CD14-positive monocyte (primary cell): Measurements from ENCODE around the gene UNC13C. TPM values are rescaled to one million over a fixed set of nuclear protein-coding genes. Genes with fewer than 3 reads are reported as not detected.

Source experiments
- DNase-seq, 3 donors: peaks; one replicate each; pipeline ENCODE4 v3.0.0-alpha.2; 2011 to 2022
- H2AFZ ChIP-seq: 2 replicates; pipeline ENCODE4 v1.6.0; 2012; ENCODE audit warnings: mild to moderate bottlenecking, low read depth, low read length, inconsistent platforms; ENCODE audit not compliant: insufficient read depth, poor library complexity, severe bottlenecking
- H3K27ac ChIP-seq, 2 donors: 1 replicate in 1 of 2; 2 replicates in 1 of 2; pipeline ENCODE4 v1.5.1; 2012 to 2013; ENCODE audit warnings: low read length in 2 of 2, control low read depth in 1 of 2, inconsistent platforms in 1 of 2, low read depth in 1 of 2, mild to moderate bottlenecking in 1 of 2
- H3K27me3 ChIP-seq, 2 donors: one replicate each; pipeline versions ENCODE4 v1.6.0 to v1.6.1; 2011 to 2013; ENCODE audit warnings: low read length in 2 of 2; ENCODE audit not compliant: control insufficient read depth in 2 of 2, insufficient read depth in 2 of 2
- H3K36me3 ChIP-seq, 2 donors: replicated peaks in 1 of 2; 1 replicate in 1 of 2; 2 replicates in 1 of 2; pipeline versions ENCODE4 v1.5.1 to v1.6.1; 2012 to 2013; ENCODE audit warnings: low read length in 2 of 2, control low read depth in 1 of 2, inconsistent platforms in 1 of 2, mild to moderate bottlenecking in 1 of 2; ENCODE audit not compliant: insufficient read depth in 2 of 2, control insufficient read depth in 1 of 2
- H3K4me1 ChIP-seq, 2 donors: 1 replicate in 1 of 2; 2 replicates in 1 of 2; pipeline versions ENCODE4 v1.5.1 to v1.6.1; 2012 to 2013; ENCODE audit warnings: low read length in 2 of 2, control low read depth in 1 of 2, inconsistent platforms in 1 of 2, mild to moderate bottlenecking in 1 of 2, moderate library complexity in 1 of 2; ENCODE audit not compliant: insufficient read depth in 2 of 2, control insufficient read depth in 1 of 2
- H3K4me2 ChIP-seq: replicated peaks from 2 replicates; pipeline ENCODE3; 2012; ENCODE audit warnings: low read length, moderate library complexity, mild to moderate bottlenecking; ENCODE audit not compliant: poor library complexity, severe bottlenecking; ENCODE audit errors: extremely low read depth
- H3K4me3 ChIP-seq, 3 experiments: fragments of 200-600 bp in 1 of 3; sonication (generic) in 1 of 3; replicated peaks in 1 of 3; 1 replicate in 2 of 3; 2 replicates in 1 of 3; pipeline ENCODE4 v1.5.1; 2011 to 2013; ENCODE audit warnings: low read length in 3 of 3, mild to moderate bottlenecking in 3 of 3, control low read depth in 2 of 3, low read depth in 2 of 3, inconsistent platforms in 1 of 3, moderate library complexity in 1 of 3
- H3K79me2 ChIP-seq: 2 replicates; pipeline ENCODE4 v1.6.0; 2012; ENCODE audit warnings: mild to moderate bottlenecking, control low read depth, inconsistent platforms, low read length, moderate library complexity; ENCODE audit not compliant: insufficient read depth
- H3K9ac ChIP-seq: 2 replicates; pipeline ENCODE4 v1.6.0; 2017; ENCODE audit warnings: low read length, mild to moderate bottlenecking; ENCODE audit not compliant: insufficient read depth, poor library complexity, severe bottlenecking
- H3K9me3 ChIP-seq, 2 donors: replicated peaks in 1 of 2; 1 replicate in 1 of 2; 2 replicates in 1 of 2; pipeline versions ENCODE4 v1.5.1 to v1.6.1; 2012 to 2013; ENCODE audit warnings: low read length in 2 of 2, control low read depth in 1 of 2; ENCODE audit not compliant: control insufficient read depth in 1 of 2, insufficient read depth in 1 of 2
- H4K20me1 ChIP-seq: 2 replicates; pipeline ENCODE4 v1.6.0; 2012; ENCODE audit warnings: mild to moderate bottlenecking, low read length, control low read depth, moderate library complexity; ENCODE audit not compliant: insufficient read depth
- H3K27ac Mint-ChIP-seq, 7 donors: one replicate each; pipeline ENCODE4 v1.8.0; 2020; ENCODE audit warnings: mild to moderate bottlenecking in 7 of 7, mixed read lengths in 7 of 7, moderate library complexity in 6 of 7, inconsistent platforms in 2 of 7
- H3K27me3 Mint-ChIP-seq, 3 donors: one replicate each; pipeline ENCODE4 v1.8.0; 2021 to 2022; ENCODE audit warnings: low read depth in 3 of 3, mild to moderate bottlenecking in 3 of 3, mixed read lengths in 3 of 3, moderate library complexity in 3 of 3, inconsistent platforms in 1 of 3
- H3K36me3 Mint-ChIP-seq, 2 donors: one replicate each; pipeline ENCODE4 v1.8.0; 2020; ENCODE audit warnings: mixed read lengths in 2 of 2, inconsistent platforms in 1 of 2, mild to moderate bottlenecking in 1 of 2
- H3K4me1 Mint-ChIP-seq: one replicate; pipeline ENCODE4 v1.8.0; 2020; ENCODE audit warnings: mild to moderate bottlenecking, mixed read lengths
- H3K4me3 Mint-ChIP-seq, 2 donors: one replicate each; pipeline ENCODE4 v1.8.0; 2020; ENCODE audit warnings: mild to moderate bottlenecking in 2 of 2, mixed read lengths in 2 of 2, moderate library complexity in 1 of 2
- H3K9me3 Mint-ChIP-seq, 7 donors: one replicate each; pipeline ENCODE4 v1.8.0; 2020 to 2022; ENCODE audit warnings: mixed read lengths in 7 of 7, mild to moderate bottlenecking in 6 of 7, moderate library complexity in 6 of 7, inconsistent platforms in 2 of 7
- CTCF ChIP-seq: fragments of 200-600 bp; IDR thresholded peaks from one replicate; pipeline ENCODE4 v1.8.0; 2022; ENCODE audit warnings: antibody characterized with exemption, mild to moderate bottlenecking
- WGBS: methylation state at CpG from one replicate; pipeline ENCODE4 v1.1.5; 2013; ENCODE audit warnings: missing lambda C conversion rate; ENCODE audit not compliant: insufficient coverage; 5-methylcytosine and 5-hydroxymethylcytosine counted together
- intact Hi-C, 2 donors: fragments of 100-400 bp; cut with micrococcal nuclease; formaldehyde crosslinking; loops; one replicate each; pipeline versions ENCODE4 v1.15.0 to v1.15.1; 2023
- polyA plus RNA-seq, 3 donors: library from polyadenylated mRNA; depleted of rRNA in 1 of 3; unstranded in 2 of 3; stranded (reverse) in 1 of 3; fragments of 300-500 nt in 2 of 3; fragments of >200 nt in 1 of 3; fragmentation: Illumina TruSeq in 2 of 3; gene quantifications; 1 replicate in 2 of 3; 2 replicates in 1 of 3; pipeline ENCODE4 v1.2.3, GENCODE V29; 2012 to 2021

Gene UNC13C
- polyA plus RNA-seq, 3 donors: not detected

- no peaks in the 10 kb centered on the region for H3K27me3 ChIP-seq
- no peaks in the 10 kb centered on the region for H3K4me1 Mint-ChIP-seq
- H3K4me3 ChIP-seq: no peak overlapping the region
- no peak overlapping the region for H3K4me2 ChIP-seq
- no peaks in the 10 kb centered on the region for H3K4me1 ChIP-seq
- no peaks in the 10 kb centered on the region for H3K36me3 ChIP-seq
- TF ChIP-seq CTCF: no peak
- H3K4me3 Mint-ChIP-seq: no peak overlapping the region
- DNase-seq: no peak
- H3K9me3 Mint-ChIP-seq: peaks cover 3 to 19% (median 11%) of the 10 kb centered on the region in 7 donors
- no peak overlapping the region for H2AFZ ChIP-seq
- no peaks in the 10 kb centered on the region for H3K36me3 Mint-ChIP-seq
- H3K27ac ChIP-seq: no peak overlapping the region
- H3K27me3 Mint-ChIP-seq: no peaks in the 10 kb centered on the region
- intact Hi-C loops: no loop called here
- WGBS: 100% methylated on average over 1 of the region's 2 CpGs
- H3K79me2 ChIP-seq: no peaks in the 10 kb centered on the region
- H3K9ac ChIP-seq: no peak overlapping the region
- H3K27ac Mint-ChIP-seq: no peak overlapping the region
- peaks cover 18 to 23% of the 10 kb centered on the region in 2 donors for H3K9me3 ChIP-seq
- no peaks in the 10 kb centered on the region for H4K20me1 ChIP-seq
Measured at GRCh38 chr15:54373332-54373731, 395.1 kb downstream of the UNC13C start.

- no peak overlapping the region for H3K4me3 Mint-ChIP-seq
- H3K27ac Mint-ChIP-seq: no peak overlapping the region
- H3K36me3 ChIP-seq: no peaks in the 10 kb centered on the region
- 100% methylated on average over 1 of the region's 5 CpGs for WGBS
- no peak overlapping the region for H2AFZ ChIP-seq
- DNase-seq: no peak
- H4K20me1 ChIP-seq: no peaks in the 10 kb centered on the region
- no peak for TF ChIP-seq CTCF
- no peaks in the 10 kb centered on the region for H3K27me3 ChIP-seq
- H3K4me2 ChIP-seq: no peak overlapping the region
- no peaks in the 10 kb centered on the region for H3K4me1 Mint-ChIP-seq
- no peaks in the 10 kb centered on the region for H3K36me3 Mint-ChIP-seq
- H3K9me3 ChIP-seq: peaks cover 18 to 23% of the 10 kb centered on the region in 2 donors
- H3K79me2 ChIP-seq: no peaks in the 10 kb centered on the region
- peaks cover 3 to 19% (median 11%) of the 10 kb centered on the region in 7 donors for H3K9me3 Mint-ChIP-seq
- H3K27ac ChIP-seq: no peak overlapping the region
- H3K9ac ChIP-seq: no peak overlapping the region
- intact Hi-C loops: no loop called here
- H3K4me3 ChIP-seq: no peak overlapping the region
- no peaks in the 10 kb centered on the region for H3K27me3 Mint-ChIP-seq
- no peaks in the 10 kb centered on the region for H3K4me1 ChIP-seq
Measured at GRCh38 chr15:54374184-54374952, 396.1 kb downstream of the UNC13C start.
